Keratinocyte (primary cell): ENCODE measurements around the gene PEX11A. TPM values are rescaled to one million over a fixed set of nuclear protein-coding genes. Genes with fewer than 3 reads are reported as not detected.

Experiments used
- DNase-seq: peaks from one replicate; pipeline ENCODE4 v3.0.0-alpha.2; 2011; ENCODE audit warnings: low read depth, missing footprints, low spot score
- FAIRE-seq: peaks from 2 replicates; lab custom pipeline; 2011; peaks lifted over from hg19 to GRCh38; lab: Jason Lieb, UNC
- H2AFZ ChIP-seq: 2 replicates; pipeline ENCODE4 v1.6.0; 2012; ENCODE audit warnings: low read length, control low read depth, inconsistent platforms; ENCODE audit not compliant: control insufficient read depth
- H3K27ac ChIP-seq: 2 replicates; pipeline ENCODE4 v1.5.1; 2011; ENCODE audit warnings: low read length; ENCODE audit not compliant: control insufficient read depth, insufficient read depth
- H3K27me3 ChIP-seq: 3 replicates; pipeline ENCODE4 v1.6.0; 2011; ENCODE audit warnings: low read length; ENCODE audit not compliant: control insufficient read depth, insufficient read depth; ENCODE audit errors: extremely low read depth
- H3K36me3 ChIP-seq, 2 experiments: 2 replicates in 1 of 2; 3 replicates in 1 of 2; pipeline ENCODE4 v1.5.1; 2011; ENCODE audit warnings: low read length in 2 of 2, mild to moderate bottlenecking in 1 of 2; ENCODE audit not compliant: control insufficient read depth in 2 of 2, insufficient read depth in 2 of 2; ENCODE audit errors: extremely low read depth in 1 of 2
- H3K4me1 ChIP-seq: 3 replicates; pipeline ENCODE4 v1.5.1; 2011; ENCODE audit warnings: low read length; ENCODE audit not compliant: control insufficient read depth, insufficient read depth; ENCODE audit errors: extremely low read depth
- H3K4me2 ChIP-seq: 3 replicates; pipeline ENCODE4 v1.6.0; 2011; ENCODE audit warnings: low read depth, low read length; ENCODE audit not compliant: control insufficient read depth, insufficient read depth; ENCODE audit errors: extremely low read depth
- H3K4me3 ChIP-seq, 3 experiments: fragments of 200-600 bp in 1 of 3; sonication (generic) in 1 of 3; 2 replicates in 2 of 3; 3 replicates in 1 of 3; pipeline ENCODE4 v1.5.1; 2011 to 2016; ENCODE audit warnings: low read length in 3 of 3, mild to moderate bottlenecking in 3 of 3, control low read depth in 2 of 3, inconsistent platforms in 1 of 3, low read depth in 1 of 3, mixed read lengths in 1 of 3, mixed run types in 1 of 3, moderate library complexity in 1 of 3; ENCODE audit not compliant: control insufficient read depth in 2 of 3, insufficient read depth in 2 of 3; ENCODE audit errors: extremely low read depth in 1 of 3
- H3K79me2 ChIP-seq: 2 replicates; pipeline ENCODE4 v1.6.0; 2012; ENCODE audit warnings: low read length; ENCODE audit not compliant: control insufficient read depth, insufficient read depth
- H3K9ac ChIP-seq: 3 replicates; pipeline ENCODE4 v1.6.0; 2011; ENCODE audit warnings: low read length; ENCODE audit not compliant: control insufficient read depth, insufficient read depth; ENCODE audit errors: extremely low read depth
- H3K9me1 ChIP-seq: 3 replicates; pipeline ENCODE4 v1.6.0; 2011; ENCODE audit warnings: low read length; ENCODE audit not compliant: control insufficient read depth, insufficient read depth; ENCODE audit errors: extremely low read depth
- H3K9me3 ChIP-seq: 2 replicates; pipeline ENCODE4 v1.5.1; 2012; ENCODE audit warnings: low read depth, low read length; ENCODE audit not compliant: control insufficient read depth
- H4K20me1 ChIP-seq: 3 replicates; pipeline ENCODE4 v1.6.0; 2011; ENCODE audit warnings: low read length; ENCODE audit not compliant: control insufficient read depth, insufficient read depth; ENCODE audit errors: extremely low read depth
- EZH2 ChIP-seq: IDR thresholded peaks from one replicate; pipeline ENCODE4 v1.6.1; 2012; ENCODE audit warnings: inconsistent platforms, mild to moderate bottlenecking, low read length, moderate library complexity
- dilution Hi-C: fragments of 300-500 bp; cut with MboI; formaldehyde crosslinking; loops from one replicate; pipeline ENCODE4 v1.7.0; 2020; ENCODE audit warnings: low sequenced_read_pairs; ENCODE audit not compliant: extremely low pct_ligation_motif_present
- polyA plus RNA-seq, 5 experiments: library from polyadenylated mRNA; depleted of rRNA in 3 of 5; stranded (reverse) in 3 of 5; stranded (forward) in 1 of 5; unstranded in 1 of 5; fragments of >200 nt; gene quantifications; 1 replicate in 1 of 5; 2 replicates in 3 of 5; 3 replicates in 1 of 5; pipeline versions ENCODE4 v1.2.1 to v1.2.3, GENCODE V29; 2011 to 2012; ENCODE audit warnings: missing spikeins in 2 of 5, low read depth in 1 of 5, low replicate concordance in 1 of 5
- TF ChIP-seq, protein P1 (sequence below), 3 experiments: IDR thresholded peaks in 1 of 3; conservative IDR thresholded peaks in 1 of 3; optimal IDR thresholded peaks in 1 of 3; 2 replicates in 2 of 3; 3 replicates in 1 of 3; pipeline versions ENCODE3 to v1.5.1; 2011; ENCODE audit warnings: low read length in 3 of 3, mild to moderate bottlenecking in 3 of 3, moderate library complexity in 2 of 3, control low read depth in 1 of 3, inconsistent platforms in 1 of 3; ENCODE audit not compliant: insufficient read depth in 2 of 3; ENCODE audit errors: extremely low read depth in 1 of 3

PEX11A gene
- polyA plus RNA-seq, 1 donor (not counting 4 experiments of a cell fraction or from before 2014, with no cell fraction given) = 6.0 TPM

DNA sequence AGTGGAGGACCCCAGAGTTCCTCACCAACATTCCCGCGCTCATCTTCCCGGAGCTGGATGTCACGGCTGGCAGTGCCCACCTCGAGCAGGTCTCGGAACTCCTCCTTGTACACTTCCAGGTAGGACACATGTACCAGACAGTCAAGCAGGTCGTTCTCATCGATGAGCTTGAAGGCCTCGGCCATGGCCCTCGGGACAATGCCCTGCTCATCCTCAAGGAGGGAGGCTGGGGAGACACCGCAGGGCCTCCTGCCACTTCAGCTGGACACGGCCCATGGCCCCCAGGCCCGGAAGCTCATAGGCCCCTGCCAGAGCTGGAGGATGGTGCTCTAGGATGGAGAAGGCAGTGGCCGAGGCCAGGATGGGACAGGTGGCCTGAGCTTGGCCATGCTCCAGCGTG is 40.8 kb downstream of the PEX11A start:
- no peak for TF ChIP-seq EZH2
- no peaks in the 10 kb centered on the region for H3K9me1 ChIP-seq
- no peak overlapping the region for H3K4me3 ChIP-seq
- no peaks in the 10 kb centered on the region for H3K36me3 ChIP-seq
- peaks cover 3% of the 10 kb centered on the region for H3K4me1 ChIP-seq
- dilution Hi-C loops = no loop called here
- no peak overlapping the region for H3K4me2 ChIP-seq
- DNase-seq = no peak
- H3K27ac ChIP-seq = no peak overlapping the region
- H3K9me3 ChIP-seq = no peaks in the 10 kb centered on the region
- H3K27me3 ChIP-seq = peaks cover 6% of the 10 kb centered on the region
- H3K9ac ChIP-seq = no peak overlapping the region
- no peak overlapping the region for H2AFZ ChIP-seq
- H4K20me1 ChIP-seq = no peaks in the 10 kb centered on the region
- no peaks in the 10 kb centered on the region for H3K79me2 ChIP-seq
- FAIRE-seq = no peak

DNA sequence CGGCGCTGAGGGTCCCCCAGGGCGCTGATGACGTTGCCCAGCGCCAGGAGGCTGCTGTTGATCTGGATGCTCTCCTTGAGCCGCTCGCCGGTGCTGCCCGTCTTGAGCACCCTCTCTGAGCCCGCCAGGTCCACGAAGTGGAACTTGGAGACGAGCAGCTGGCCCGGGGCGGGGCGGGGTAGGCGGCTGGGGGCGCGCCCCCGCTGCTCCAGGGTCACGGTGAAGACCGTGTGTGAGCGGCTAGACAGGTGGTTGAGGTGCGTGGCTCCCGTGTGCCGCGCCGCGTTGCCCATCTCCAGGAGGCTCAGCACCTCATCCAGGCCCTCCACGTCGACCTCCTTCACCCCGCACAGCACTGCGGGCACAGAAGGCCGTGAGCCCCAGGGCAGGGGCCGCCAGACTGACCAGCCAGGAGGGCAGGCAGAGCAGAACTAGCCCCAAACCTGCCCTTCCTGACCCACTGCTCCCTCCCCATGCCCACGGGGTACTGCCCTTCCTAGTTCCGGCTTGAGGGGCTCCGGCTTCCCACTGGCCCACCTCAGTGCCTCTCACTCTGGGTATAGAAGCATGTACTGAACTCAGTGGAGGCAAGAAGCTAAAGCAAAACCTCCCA is 41.4 kb downstream of the PEX11A start:
- TF ChIP-seq, protein P1, sequence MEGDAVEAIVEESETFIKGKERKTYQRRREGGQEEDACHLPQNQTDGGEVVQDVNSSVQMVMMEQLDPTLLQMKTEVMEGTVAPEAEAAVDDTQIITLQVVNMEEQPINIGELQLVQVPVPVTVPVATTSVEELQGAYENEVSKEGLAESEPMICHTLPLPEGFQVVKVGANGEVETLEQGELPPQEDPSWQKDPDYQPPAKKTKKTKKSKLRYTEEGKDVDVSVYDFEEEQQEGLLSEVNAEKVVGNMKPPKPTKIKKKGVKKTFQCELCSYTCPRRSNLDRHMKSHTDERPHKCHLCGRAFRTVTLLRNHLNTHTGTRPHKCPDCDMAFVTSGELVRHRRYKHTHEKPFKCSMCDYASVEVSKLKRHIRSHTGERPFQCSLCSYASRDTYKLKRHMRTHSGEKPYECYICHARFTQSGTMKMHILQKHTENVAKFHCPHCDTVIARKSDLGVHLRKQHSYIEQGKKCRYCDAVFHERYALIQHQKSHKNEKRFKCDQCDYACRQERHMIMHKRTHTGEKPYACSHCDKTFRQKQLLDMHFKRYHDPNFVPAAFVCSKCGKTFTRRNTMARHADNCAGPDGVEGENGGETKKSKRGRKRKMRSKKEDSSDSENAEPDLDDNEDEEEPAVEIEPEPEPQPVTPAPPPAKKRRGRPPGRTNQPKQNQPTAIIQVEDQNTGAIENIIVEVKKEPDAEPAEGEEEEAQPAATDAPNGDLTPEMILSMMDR (optimal IDR thresholded peaks at IDR 0.05 in 1 of 3, IDR thresholded peaks at IDR 0.05 in 1 of 3, conservative IDR thresholded peaks at IDR 0.05 in 1 of 3; ENCODE audit: extremely low read depth in 1 of 3, insufficient read depth in 2 of 3, low read length in 3 of 3) = no peak
- no peak for TF ChIP-seq EZH2
- Histone ChIP-seq H4K20me1 (no peaks in the 10 kb centered on the region), H3K9ac (no peak overlapping the region), H3K4me1 (no peaks in the 10 kb centered on the region), H3K36me3 (no peaks in the 10 kb centered on the region), H3K79me2 (no peaks in the 10 kb centered on the region), H3K4me2 (no peak overlapping the region), H3K4me3 (no peak overlapping the region), H3K27me3 (no peaks in the 10 kb centered on the region), H3K9me1 (no peaks in the 10 kb centered on the region), H3K9me3 (no peaks in the 10 kb centered on the region), H3K27ac (no peak overlapping the region), H2AFZ (no peak overlapping the region)
- DNase-seq = no peak
- FAIRE-seq = no peak
- dilution Hi-C loops = no loop called here
